Ishikawa (cell line): ENCODE measurements around the gene KRT81.

ENCODE experiments used
- CEBPB ChIP-seq: IDR thresholded peaks from 2 replicates; pipeline ENCODE4 v1.6.1; 2012
- CREB1 ChIP-seq: IDR thresholded peaks from 2 replicates; pipeline ENCODE4 v1.6.1; 2012; ENCODE audit warnings: low read depth
- EGR1 ChIP-seq: IDR thresholded peaks from 2 replicates; pipeline ENCODE4 v1.6.1; 2012
- EP300 ChIP-seq: IDR thresholded peaks from 2 replicates; pipeline ENCODE4 v1.6.1; 2012; ENCODE audit warnings: borderline replicate concordance
- FOXM1 ChIP-seq: IDR thresholded peaks from 2 replicates; pipeline ENCODE4 v1.6.1; 2012; ENCODE audit warnings: low read depth, borderline replicate concordance
- NFIC ChIP-seq: IDR thresholded peaks from 2 replicates; pipeline ENCODE4 v1.6.1; 2012
- RAD21 ChIP-seq: IDR thresholded peaks from 2 replicates; pipeline ENCODE4 v1.6.1; 2012; ENCODE audit warnings: low read depth
- TAF1 ChIP-seq: IDR thresholded peaks from 2 replicates; pipeline ENCODE4 v1.6.1; 2012; ENCODE audit warnings: low read depth, mild to moderate bottlenecking
- TCF12 ChIP-seq: IDR thresholded peaks from 2 replicates; pipeline ENCODE4 v1.6.1; 2012; ENCODE audit warnings: low read depth
- TEAD4 ChIP-seq: IDR thresholded peaks from 2 replicates; pipeline ENCODE4 v1.6.1; 2012
- YY1 ChIP-seq: IDR thresholded peaks from 2 replicates; pipeline ENCODE4 v1.6.1; 2012; ENCODE audit warnings: low read depth
- ZBTB7A ChIP-seq: IDR thresholded peaks from 2 replicates; pipeline ENCODE4 v1.6.1; 2012; ENCODE audit warnings: low read depth
- TF ChIP-seq, protein P1 (sequence below): IDR thresholded peaks from 2 replicates; pipeline ENCODE4 v1.6.1; 2012; ENCODE audit warnings: low read depth, mild to moderate bottlenecking
- TF ChIP-seq, protein P2 (sequence below): IDR thresholded peaks from 2 replicates; pipeline ENCODE4 v1.6.1; 2012
- TF ChIP-seq, protein P3 (sequence below): IDR thresholded peaks from 2 replicates; pipeline ENCODE4 v1.6.1; 2012

Gene KRT81

DNA sequence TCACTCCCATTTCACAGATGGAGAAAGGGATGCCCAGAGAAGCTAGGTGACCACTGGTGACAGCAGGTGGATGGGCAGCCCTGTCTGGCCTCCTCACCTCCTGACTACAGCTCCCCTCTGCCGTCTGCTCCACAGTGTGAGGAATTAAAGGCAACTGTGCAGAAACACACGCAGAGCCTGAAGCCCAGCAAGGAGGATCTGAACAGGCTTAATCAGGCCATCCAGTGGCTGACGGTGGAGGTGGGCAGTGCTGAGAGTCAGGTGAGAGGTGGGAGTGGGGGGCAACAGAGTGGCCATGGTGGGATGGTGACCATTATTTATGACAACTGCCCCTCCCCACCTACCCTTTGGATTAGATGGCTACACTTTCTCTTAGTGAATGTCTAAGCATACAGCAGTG is 15.6 kb downstream of the KRT81 start:
- no peak for TF ChIP-seq CEBPB
- no peak for TF ChIP-seq TAF1
- TF ChIP-seq TEAD4, result no peak
- TF ChIP-seq, protein P1, sequence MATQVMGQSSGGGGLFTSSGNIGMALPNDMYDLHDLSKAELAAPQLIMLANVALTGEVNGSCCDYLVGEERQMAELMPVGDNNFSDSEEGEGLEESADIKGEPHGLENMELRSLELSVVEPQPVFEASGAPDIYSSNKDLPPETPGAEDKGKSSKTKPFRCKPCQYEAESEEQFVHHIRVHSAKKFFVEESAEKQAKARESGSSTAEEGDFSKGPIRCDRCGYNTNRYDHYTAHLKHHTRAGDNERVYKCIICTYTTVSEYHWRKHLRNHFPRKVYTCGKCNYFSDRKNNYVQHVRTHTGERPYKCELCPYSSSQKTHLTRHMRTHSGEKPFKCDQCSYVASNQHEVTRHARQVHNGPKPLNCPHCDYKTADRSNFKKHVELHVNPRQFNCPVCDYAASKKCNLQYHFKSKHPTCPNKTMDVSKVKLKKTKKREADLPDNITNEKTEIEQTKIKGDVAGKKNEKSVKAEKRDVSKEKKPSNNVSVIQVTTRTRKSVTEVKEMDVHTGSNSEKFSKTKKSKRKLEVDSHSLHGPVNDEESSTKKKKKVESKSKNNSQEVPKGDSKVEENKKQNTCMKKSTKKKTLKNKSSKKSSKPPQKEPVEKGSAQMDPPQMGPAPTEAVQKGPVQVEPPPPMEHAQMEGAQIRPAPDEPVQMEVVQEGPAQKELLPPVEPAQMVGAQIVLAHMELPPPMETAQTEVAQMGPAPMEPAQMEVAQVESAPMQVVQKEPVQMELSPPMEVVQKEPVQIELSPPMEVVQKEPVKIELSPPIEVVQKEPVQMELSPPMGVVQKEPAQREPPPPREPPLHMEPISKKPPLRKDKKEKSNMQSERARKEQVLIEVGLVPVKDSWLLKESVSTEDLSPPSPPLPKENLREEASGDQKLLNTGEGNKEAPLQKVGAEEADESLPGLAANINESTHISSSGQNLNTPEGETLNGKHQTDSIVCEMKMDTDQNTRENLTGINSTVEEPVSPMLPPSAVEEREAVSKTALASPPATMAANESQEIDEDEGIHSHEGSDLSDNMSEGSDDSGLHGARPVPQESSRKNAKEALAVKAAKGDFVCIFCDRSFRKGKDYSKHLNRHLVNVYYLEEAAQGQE, result no peak
- TF ChIP-seq, protein P2, sequence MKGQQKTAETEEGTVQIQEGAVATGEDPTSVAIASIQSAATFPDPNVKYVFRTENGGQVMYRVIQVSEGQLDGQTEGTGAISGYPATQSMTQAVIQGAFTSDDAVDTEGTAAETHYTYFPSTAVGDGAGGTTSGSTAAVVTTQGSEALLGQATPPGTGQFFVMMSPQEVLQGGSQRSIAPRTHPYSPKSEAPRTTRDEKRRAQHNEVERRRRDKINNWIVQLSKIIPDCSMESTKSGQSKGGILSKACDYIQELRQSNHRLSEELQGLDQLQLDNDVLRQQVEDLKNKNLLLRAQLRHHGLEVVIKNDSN, result no peak
- TF ChIP-seq, protein P3, sequence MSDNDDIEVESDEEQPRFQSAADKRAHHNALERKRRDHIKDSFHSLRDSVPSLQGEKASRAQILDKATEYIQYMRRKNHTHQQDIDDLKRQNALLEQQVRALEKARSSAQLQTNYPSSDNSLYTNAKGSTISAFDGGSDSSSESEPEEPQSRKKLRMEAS, result no peak
- no peak for TF ChIP-seq RAD21
- no peak for TF ChIP-seq FOXM1
- TF ChIP-seq TCF12, result no peak
- TF ChIP-seq YY1, result no peak
- no peak for TF ChIP-seq CREB1
- no peak for TF ChIP-seq EP300
- TF ChIP-seq ZBTB7A, result no peak

DNA sequence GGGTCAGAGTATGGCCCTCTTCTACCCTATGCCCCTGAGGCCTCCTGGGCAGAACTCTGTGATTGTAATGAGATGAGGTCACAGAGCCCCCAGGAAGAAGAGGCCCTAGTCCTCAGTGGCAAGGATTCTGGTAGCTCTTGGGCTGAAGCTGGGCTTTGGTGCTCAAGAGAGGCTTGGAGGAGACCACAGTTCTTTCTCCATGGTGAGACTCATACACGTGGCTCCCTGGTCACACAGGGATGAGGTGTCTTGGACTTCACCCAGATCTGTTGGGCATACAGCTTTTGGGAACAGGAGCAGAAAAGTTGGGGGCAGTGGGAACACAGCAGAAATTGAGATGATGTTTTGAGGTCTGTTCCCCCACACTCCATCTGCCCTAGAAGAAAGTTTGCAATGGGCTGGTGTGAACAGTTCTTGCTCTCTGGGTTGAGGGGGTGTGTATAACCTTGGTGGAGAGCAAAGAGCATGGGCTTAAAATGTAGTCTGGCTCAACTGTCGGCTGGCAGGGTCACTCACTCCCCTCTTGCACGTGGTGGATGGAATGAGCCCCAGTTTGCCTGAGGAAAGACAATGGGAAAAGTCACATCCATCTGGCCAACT is 16.7 kb downstream of the KRT81 start, which contains the start of gene KRT86:
KRT86 (plus strand) TSS at position 125 of the 600 bp plus-strand sequence. CDS start 27,272 bp downstream, outside the sequence.
- TF ChIP-seq NFIC (no peak), CEBPB (no peak), EP300 (no peak), CREB1 (no peak), ZBTB7A (no peak), FOXM1 (no peak), TCF12 (no peak), RAD21 (no peak), TAF1 (no peak)
- TF ChIP-seq, protein P3, result no peak
- TF ChIP-seq, protein P2, result no peak

DNA sequence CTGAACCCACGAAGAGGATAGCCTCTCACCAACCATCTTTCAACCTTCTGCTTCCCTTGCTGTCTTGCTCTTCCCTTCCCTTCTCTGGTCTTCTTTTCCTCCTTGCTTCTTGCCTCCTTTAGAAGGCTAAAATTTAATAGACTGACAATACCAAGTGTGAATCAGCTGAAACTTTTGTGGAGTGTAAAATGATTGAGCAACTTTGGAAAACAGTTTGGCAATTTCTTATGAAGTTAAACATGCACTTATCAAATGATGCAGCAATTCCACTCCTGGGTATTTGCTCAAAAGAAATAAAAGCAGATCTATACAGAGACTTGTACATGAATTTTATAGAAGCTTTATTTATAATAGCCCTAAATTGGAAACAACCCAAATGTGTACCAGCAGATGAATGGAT is 20.2 kb downstream of the KRT81 start:
- TF ChIP-seq, protein P2, result no peak
- TF ChIP-seq YY1 (no peak), EP300 (no peak), EGR1 (no peak), TAF1 (no peak), CREB1 (no peak), RAD21 (no peak), TCF12 (no peak), CEBPB (no peak), TEAD4 (no peak), FOXM1 (no peak), NFIC (no peak), ZBTB7A (no peak)
- TF ChIP-seq, protein P3, result no peak
- TF ChIP-seq, protein P1, result no peak

DNA sequence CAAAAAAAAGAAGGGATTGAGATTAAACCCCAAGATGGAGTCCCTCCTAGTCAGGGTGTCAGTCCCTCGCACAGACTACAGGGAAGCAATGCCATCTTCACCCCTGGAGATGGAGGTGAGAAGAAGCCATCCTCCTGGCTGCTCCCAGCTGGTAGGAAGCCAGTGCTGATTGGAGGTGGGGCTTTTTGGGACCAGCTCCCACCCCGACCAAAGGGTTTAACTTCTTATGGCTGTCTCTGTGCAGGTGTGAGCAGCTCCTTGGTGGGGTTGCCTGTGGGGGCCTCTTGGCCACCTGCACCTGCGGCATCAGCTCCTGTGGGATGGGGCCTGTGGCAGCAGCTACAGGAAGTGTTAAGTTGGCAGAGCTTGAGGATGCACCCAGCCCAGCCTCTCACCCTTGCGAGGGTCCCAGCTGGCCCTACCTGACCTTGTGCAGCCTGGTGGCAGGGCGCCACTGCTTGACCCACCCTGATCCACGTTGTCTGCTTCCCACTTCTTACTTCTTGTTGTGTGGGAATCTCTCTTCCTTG is 20.7 kb downstream of the KRT81 start:
- TF ChIP-seq NFIC, result no peak

DNA sequence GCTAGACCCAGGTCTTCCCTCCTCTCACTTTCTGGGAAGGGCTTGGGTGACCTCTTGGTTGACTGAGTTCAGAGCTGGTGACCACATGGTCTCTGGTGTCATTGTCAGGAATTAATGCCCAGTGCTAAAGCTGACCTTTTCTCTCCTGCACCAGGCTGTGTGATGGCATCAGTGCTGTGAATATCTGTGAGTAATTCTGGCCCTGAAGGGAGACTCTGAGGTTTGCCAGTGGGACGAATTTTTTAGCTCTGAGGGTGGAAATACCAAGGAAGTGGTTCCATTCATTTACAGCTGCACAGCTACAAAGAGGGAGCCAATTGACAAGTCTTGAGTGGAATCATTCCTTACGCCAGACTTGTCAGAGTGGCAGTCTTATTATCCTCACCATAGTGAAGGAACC is 23.1 kb downstream of the KRT81 start:
- TF ChIP-seq EP300, result no peak
- no peak for TF ChIP-seq TEAD4
- no peak for TF ChIP-seq YY1
- TF ChIP-seq, protein P1, result no peak
- no peak for TF ChIP-seq ZBTB7A
- TF ChIP-seq, protein P3, result no peak
